ENCODE measurements around the gene TAF8.
"Not testable (repeated sequence)": the region's sequence is repeated elsewhere in the genome, so short reads cannot be mapped to it uniquely, and the experiment has no call there.

Gene TAF8

GRCh38 chr6:42028234-42029061 is 21.9 kb upstream of the TAF8 start:
- no peak for DNase-seq (ENCODE audit: low read depth in 3 of 3, low spot score in 1 of 3)

DNA sequence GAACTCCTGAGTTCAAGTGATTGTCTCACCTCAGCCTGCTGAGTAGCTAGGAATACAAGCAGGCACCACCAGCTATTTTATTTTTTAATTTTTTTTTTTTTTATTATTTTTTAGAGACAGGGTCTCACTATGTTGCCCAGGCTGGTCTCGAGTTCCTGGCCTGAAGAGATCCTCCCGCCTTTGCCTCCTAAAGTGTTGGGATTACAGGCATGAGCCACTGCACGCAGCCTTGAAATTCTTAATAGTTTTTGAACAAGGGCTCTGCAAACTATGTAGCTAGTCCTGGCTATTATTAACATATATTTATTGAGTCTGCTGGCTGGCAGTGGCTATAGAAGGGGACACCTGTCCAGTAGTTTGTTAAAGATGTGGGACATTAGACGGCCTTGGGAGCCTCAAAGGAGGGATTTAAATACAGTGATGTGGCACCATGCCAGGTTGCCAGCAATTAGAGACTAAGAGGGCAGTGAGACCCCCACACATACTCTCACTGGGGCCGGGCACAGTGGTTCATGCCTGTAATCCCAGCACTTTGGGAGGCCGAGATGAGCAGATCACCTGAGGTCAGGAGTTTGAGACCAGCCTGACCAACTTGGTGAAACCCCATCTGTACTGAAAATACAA is 21.1 kb upstream of the TAF8 start:
- DNase-seq (ENCODE audit: low read depth in 3 of 3, low spot score in 1 of 3) = no peak

GRCh38 chr6:42029881-42030280 is 20.4 kb upstream of the TAF8 start:
- DNase-seq (ENCODE audit: low read depth in 3 of 3, low spot score in 1 of 3) = no peak

DNA sequence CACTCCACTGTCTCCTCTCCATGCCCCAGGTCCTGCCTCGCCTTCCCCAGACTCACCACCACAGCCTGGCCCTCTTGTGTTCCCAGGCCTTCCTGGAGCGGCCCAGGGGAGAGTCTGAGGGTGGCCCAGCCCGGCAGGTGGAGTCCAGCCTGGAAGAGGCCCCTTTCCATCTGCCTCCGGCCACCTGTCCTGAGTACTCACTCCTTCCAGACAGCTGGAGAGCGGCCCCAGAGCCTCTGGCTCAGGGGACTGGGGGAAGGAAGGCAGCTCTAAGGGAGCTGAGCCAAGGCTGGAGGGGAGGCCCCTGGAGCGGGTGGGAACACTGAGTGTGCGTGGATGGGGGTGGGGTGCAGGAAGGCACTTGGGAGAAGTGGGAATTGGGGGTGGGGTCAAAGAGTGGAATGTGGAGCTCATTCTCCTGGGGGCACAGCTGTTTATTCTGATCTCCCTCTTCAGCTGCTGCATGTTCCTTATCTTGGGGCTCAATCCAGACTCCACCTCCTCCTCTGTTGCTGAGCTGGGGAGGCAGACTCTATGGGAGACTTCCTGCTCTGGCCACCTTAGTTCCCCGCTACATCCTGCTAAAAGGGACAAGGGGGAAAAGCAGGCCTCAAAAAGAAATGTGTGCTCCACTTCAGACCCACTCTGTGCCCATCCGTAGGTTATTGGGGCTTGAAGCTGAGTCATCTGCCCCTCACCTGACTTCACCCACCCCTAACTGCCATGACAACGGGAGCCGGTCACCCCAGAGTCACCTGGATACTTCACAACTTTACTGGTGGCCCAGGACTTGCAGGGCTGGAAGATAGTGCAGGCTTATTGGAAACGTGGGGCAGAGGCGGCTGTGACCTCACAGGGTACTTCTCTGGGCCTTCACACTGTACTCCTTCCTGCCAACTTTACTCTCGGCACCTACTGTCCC is 19.5 kb upstream of the TAF8 start:
- no peak for DNase-seq (ENCODE audit: low read depth in 3 of 3, low spot score in 1 of 3)

DNA sequence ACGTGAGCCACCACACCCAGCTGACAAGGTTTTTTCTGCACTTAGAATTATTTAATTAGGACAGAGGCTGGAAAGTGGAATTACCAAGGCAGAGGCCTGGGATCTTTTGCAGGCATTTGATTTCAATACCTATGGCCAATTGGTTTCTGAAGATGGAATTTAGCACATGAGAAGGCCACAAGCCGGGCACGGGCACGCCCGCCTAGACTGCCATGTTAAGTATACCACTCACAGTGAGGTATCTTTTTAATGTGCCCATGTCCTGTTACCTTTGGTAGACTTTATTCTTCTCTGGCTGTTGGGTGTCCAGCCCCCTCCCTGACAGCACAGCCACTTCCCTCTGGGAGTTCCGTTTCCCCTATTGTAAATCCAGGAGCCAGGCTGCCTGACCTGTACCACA is 18.0 kb upstream of the TAF8 start:
- no peak for DNase-seq (ENCODE audit: low read depth in 3 of 3, low spot score in 1 of 3)

DNA sequence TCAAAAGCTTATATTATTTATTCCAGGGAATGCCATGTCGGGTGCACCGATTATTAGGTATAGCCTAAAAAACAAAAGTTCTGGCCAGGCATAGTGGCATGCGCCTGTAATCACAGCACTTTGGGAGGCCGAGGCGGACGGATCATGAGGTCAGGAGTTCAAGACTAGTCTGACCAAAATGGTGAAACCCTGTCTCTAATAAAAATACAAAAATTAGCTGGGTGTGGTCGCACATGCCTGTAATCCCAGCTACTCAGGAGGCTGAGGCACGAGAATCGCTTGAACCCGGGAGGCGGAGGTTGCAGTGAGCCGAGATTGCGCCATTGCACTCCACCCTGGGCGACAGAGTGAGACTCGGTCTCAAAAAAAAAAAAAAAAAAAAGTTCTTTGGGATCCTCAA is 12.7 kb upstream of the TAF8 start:
- DNase-seq (ENCODE audit: low read depth in 3 of 3, low spot score in 1 of 3) = not testable (repeated sequence)

DNA sequence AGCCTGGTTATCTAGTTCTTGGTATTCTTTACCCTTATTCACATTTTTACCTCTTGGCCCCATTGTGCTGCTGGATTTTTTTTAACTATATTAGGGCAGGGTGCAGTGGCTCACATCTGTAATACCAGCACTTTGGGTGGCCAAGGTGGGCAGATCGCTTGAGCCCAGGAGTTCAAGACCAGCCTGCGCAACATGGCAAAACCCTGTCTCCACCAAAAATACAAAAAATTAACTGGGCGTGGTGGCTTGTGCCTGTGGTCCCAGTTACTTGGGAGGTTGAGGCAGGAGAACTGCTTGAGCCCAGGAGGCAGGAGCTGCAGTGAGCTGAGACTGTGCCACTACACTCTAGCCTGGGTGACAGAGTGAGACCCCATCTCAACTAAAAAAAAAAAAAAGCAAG is 12.2 kb upstream of the TAF8 start:
- no peak for DNase-seq (ENCODE audit: low read depth in 3 of 3, low spot score in 1 of 3)

- DNase-seq (ENCODE audit: low read depth in 3 of 3, low spot score in 1 of 3) = no peak
Measured at GRCh38 chr6:42038811-42039408, 11.4 kb upstream of the TAF8 start.

DNA sequence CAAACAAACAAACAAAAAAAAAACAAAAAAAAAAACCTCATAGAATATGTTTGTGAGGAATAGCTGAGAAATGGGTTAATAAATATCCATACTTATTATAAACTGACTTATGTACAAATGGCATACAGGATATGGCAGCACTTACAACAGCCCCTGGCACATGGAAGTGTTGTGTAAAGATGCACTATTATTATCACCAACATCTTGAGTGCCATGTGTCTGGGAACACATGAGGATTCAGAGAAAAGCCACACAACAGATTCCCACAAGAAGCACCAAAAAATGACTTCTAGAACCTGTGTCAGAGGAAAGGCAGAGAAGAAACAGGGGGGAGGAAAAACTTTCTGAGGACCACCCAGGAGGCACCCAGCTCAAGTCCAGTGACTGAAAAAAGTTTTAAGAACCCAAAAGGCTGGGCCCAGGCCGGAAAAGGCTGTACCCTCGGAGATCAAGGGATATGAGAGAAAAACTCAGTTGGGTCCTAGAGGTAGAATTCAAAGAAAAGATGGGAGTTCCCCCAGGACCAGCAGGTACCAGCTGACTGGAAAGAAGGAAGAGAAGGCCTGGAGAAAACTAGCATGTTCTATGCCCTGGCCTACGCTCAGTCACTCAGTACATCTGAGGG is 9.4 kb upstream of the TAF8 start:
- DNase-seq (ENCODE audit: low read depth in 3 of 3, low spot score in 1 of 3) = no peak

DNA sequence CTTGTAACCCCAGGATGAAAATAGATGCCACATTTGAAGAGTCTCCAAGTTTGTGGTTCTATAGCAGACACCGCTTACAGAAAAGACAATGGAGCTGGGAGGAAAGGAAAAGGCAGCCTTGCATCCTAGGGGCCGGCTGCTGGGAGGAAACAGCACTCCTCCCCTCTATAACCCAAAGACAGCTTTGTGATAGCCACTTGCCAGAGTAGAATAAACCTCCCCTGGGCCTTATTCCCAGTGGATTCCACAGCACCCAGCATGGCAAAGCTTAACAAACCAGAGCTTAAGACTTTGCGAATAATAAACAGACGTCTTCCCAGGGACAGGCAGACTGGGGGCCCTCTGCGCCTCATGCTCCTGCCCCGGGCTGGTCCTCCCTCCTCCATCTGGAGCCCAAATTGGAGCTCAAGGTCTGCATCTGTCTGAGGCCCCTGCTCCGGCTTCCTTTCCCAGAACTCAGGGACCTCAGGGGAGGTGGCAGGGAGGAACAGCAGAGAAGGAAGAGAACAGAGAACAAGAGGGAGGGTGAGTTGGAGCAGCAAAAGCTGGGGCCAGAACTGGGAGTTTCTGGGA is 8.8 kb upstream of the TAF8 start:
- DNase-seq (ENCODE audit: low read depth in 3 of 3, low spot score in 1 of 3) = no peak

DNA sequence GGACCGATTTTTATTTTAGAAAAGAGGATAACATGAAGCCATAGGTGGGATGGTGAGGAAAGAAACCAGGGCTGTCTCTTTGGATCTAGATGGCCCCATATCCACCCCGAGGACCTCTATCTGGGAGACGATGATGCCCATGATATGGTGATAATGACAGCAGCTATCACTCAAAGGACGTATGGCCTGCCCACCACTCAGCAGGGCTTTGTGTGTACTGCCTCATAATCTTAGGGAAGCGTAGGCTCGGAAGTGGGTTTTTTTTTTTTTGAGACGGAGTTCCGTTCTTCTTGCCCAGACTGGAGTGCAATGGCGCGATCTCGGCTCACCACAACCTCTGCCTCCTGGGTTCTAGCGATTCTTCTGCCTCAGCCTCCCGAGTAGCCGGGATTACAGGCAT is 8.2 kb upstream of the TAF8 start:
- no peak for DNase-seq (ENCODE audit: low read depth in 3 of 3, low spot score in 1 of 3)

DNA sequence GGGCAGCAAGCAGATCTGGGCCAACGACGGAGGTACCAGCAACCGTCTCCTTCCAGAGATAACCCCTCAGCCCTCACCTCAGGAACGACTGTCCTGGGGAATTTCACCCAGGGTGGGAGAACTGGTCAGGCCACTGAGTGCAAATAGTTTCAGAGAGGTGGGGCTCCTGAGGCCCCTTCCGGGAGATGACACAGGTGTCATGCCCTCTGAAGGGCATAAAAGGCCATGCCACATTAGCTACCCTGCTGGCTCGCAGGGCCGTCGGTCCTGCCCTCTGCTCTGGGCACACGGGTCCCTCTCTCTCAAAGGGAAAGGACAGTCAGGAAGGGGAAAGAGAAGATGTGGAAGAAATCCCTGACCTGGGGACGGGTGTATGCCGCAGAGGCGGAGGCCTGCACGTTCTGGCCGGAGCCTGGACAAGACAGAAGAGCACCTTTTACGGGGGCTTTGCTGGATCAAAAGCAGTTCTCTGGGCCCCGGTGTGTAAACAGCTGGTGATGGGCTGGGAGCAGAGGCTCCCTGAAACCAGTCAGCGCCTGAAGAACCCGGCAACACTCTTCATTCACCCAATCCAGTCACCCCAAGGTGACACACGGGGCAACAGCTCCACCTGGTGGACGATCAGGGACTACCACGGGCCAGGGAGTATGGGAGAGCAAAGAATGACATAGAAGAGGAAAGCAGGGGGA is 6.4 kb upstream of the TAF8 start:
- DNase-seq (ENCODE audit: low read depth in 3 of 3, low spot score in 1 of 3) = peak; percentile 74 to 93 (median 86)

- peak; percentile 61 to 71 (median 66) for DNase-seq (ENCODE audit: low read depth in 3 of 3, low spot score in 1 of 3)
Measured at GRCh38 chr6:42045538-42046460, 4.5 kb upstream of the TAF8 start.

- no peak for DNase-seq (ENCODE audit: low read depth in 3 of 3, low spot score in 1 of 3)
Measured at GRCh38 chr6:42046464-42047212, 3.7 kb upstream of the TAF8 start.

DNA sequence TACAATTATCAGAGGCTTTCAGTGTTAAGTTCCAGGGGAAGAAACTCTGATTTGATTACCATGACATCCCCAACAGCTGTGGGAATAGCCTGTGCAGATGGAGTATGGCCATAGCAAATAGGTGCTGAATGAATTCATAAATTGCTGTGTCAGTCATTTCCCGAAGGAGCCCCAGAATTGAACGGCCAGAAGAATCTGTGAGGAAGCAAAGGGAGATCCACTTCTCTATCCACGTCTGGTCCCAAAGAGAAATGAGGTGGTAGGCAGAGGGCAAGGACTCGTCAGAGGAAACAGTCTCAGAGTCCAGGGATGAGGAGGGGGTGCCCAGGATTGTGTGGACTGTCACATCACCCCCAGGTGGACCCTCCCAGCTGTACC is 3.1 kb upstream of the TAF8 start:
- no peak for DNase-seq (ENCODE audit: low read depth in 3 of 3, low spot score in 1 of 3)

GRCh38 chr6:42047790-42048405 is 2.4 kb upstream of the TAF8 start:
- DNase-seq (ENCODE audit: low read depth in 3 of 3, low spot score in 1 of 3) = no peak

GRCh38 chr6:42049116-42049809 is 1.1 kb upstream of the TAF8 start:
- no peak for DNase-seq (ENCODE audit: low read depth in 3 of 3, low spot score in 1 of 3)

Data from stimulated activated CD4-positive, alpha-beta T cell treated with anti-CD3 and anti-CD28 coated beads, TNF-alpha, amount 100 ng/mL, for 1 hour (primary cell).